Measurements from ENCODE around the gene SLC16A7. TPM values are rescaled to one million over a fixed set of nuclear protein-coding genes. Genes with fewer than 3 reads are reported as not detected.

SLC16A7 gene
- total and polyA plus RNA-seq, 2 of the 8 experiments (the other 6 are each of a cell fraction or from before 2014, with no cell fraction given), result 0.74 to 4.3 TPM

DNA sequence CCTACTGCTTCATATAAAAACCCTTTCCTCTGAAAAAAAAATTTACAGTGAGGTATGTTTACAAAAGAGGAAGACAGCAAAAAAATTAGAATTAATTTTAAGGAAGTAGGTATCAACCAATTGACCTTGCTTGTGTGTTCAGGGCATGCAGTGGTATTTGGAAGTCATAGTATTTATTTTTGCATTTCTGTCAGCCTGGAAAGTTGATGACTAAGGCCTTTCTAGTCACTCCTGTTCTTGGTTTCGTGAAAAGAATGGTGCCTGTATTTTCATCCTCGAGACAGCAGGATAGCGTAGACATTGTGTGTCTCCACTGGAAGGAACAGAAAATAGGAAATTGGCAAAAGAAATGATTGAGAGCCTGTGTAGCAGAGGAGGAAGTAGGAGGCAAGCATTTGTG is 24.5 kb downstream of the SLC16A7 start:
- H4K5ac ChIP-seq (ENCODE audit: insufficient read length, low read depth, low read length), result no peak overlapping the region
- no peaks in the 10 kb centered on the region for H3K79me2 ChIP-seq (ENCODE audit: control insufficient read depth in 1 of 2, insufficient read depth in 2 of 2, low read length in 2 of 2)
- H2BK120ac ChIP-seq (replicated peaks; ENCODE audit: low read depth, low read length), result no peak overlapping the region
- no peak overlapping the region for H4K91ac ChIP-seq (replicated peaks; ENCODE audit: insufficient read length, low read length)
- H2AK5ac ChIP-seq (ENCODE audit: low read depth, low read length), result no peak overlapping the region
- H2AFZ ChIP-seq (ENCODE audit: low read length), result no peak overlapping the region
- H4K8ac ChIP-seq (ENCODE audit: extremely low read depth, insufficient read depth, low read length), result no peak overlapping the region
- peaks cover 0 to 1% (median 0%) of the 10 kb centered on the region in 4 experiments; a peak in 1 of 7 replicates for H3K27me3 ChIP-seq (replicated peaks in 1 of 4; ENCODE audit: control insufficient read depth in 3 of 4, extremely low read depth in 1 of 4, insufficient read depth in 3 of 4, low read length in 3 of 4)
- H2BK12ac ChIP-seq (ENCODE audit: low read depth, low read length), result no peak overlapping the region
- no peaks in the 10 kb centered on the region for H4K20me1 ChIP-seq (replicated peaks in 1 of 2; ENCODE audit: control insufficient read depth in 1 of 2, insufficient read depth in 2 of 2, low read length in 2 of 2)
- H3K18ac ChIP-seq (ENCODE audit: extremely low read depth, low read length), result no peak overlapping the region
- H3K14ac ChIP-seq (ENCODE audit: insufficient read length), result no peak overlapping the region
- H3K36me3 ChIP-seq (ENCODE audit: control insufficient read depth in 2 of 4, insufficient read depth in 4 of 4, low read length in 3 of 4), result no peaks in the 10 kb centered on the region
- H3K27ac ChIP-seq (ENCODE audit: low read depth, low read length), result no peak overlapping the region
- no peak overlapping the region for H3K4me3 ChIP-seq (ENCODE audit: extremely low read depth in 1 of 4, insufficient read depth in 2 of 4, low read depth in 3 of 4, low read length in 4 of 4)
- no peaks in the 10 kb centered on the region for H3K79me1 ChIP-seq (ENCODE audit: low read depth, low read length)
- WGBS, 2 experiments (ENCODE audit: extremely low coverage in 1 of 2, insufficient coverage in 1 of 2, insufficient read length in 1 of 2, insufficient replicate concordance in 2 of 2, low coverage in 1 of 2, low lambda C conversion rate in 2 of 2, missing lambda C conversion rate in 1 of 2), result 83% methylated on average over 3 of the region's 3 CpGs; no CpG with 5 or more reads in 1 of the 2 experiments
- H3K4ac ChIP-seq (replicated peaks; ENCODE audit: insufficient read length, low read depth, low read length), result no peak overlapping the region
- no peak overlapping the region for H2BK15ac ChIP-seq (ENCODE audit: low read length)
- ChIA-PET POLR2A (ENCODE audit: partially characterized antibody) (no interaction called here), CTCF (ENCODE audit: partially characterized antibody) (no interaction called here)
- H3K23me2 ChIP-seq (ENCODE audit: low read depth, low read length), result no peaks in the 10 kb centered on the region
- no peaks in the 10 kb centered on the region for H3K4me1 ChIP-seq (replicated peaks in 1 of 4; ENCODE audit: control insufficient read depth in 3 of 4, insufficient read depth in 4 of 4, low read length in 3 of 4)
- no peak overlapping the region for H3K4me2 ChIP-seq (ENCODE audit: insufficient read depth in 1 of 2, low read depth in 2 of 2, low read length in 2 of 2)
- FAIRE-seq (no peak), DNase-seq (ENCODE audit: low read depth in 1 of 2, low spot score in 2 of 2) (no peak)
- no peak overlapping the region for H3K23ac ChIP-seq (ENCODE audit: insufficient read length)
- H3K9me3 ChIP-seq (ENCODE audit: insufficient read depth in 2 of 2, low read depth in 1 of 2, low read length in 1 of 2), result no peaks in the 10 kb centered on the region
- H3K9ac ChIP-seq (replicated peaks in 1 of 4; ENCODE audit: extremely low read depth in 1 of 4, low read depth in 3 of 4, low read length in 3 of 4), result no peak overlapping the region
- H2BK20ac ChIP-seq (ENCODE audit: low read length), result no peak overlapping the region
- no peak overlapping the region for H2BK5ac ChIP-seq (ENCODE audit: low read depth, low read length)
- H3K56ac ChIP-seq (replicated peaks; ENCODE audit: insufficient read length, low read depth, low read length), result no peak overlapping the region
- TF ChIP-seq EZH2 (IDR thresholded peaks at IDR 0.05; ENCODE audit: low read depth, low read length, severe bottlenecking) (no peak), RAD21 (IDR thresholded peaks at IDR 0.05 in 1 of 2, conservative IDR thresholded peaks at IDR 0.05 in 1 of 2; ENCODE audit: low read depth in 2 of 2, low read length in 2 of 2) (no peak), GTF2F1 (IDR thresholded peaks at IDR 0.05; ENCODE audit: borderline replicate concordance, low read depth, low read length) (no peak), CHD2 (IDR thresholded peaks at IDR 0.05; ENCODE audit: low read length) (no peak), SP4 (IDR thresholded peaks at IDR 0.05; ENCODE audit: low read length) (no peak), NANOG (IDR thresholded peaks at IDR 0.05; ENCODE audit: insufficient read depth, low read depth, low read length, poor library complexity, severe bottlenecking) (no peak), POU5F1 (IDR thresholded peaks at IDR 0.05; ENCODE audit: low read depth, low read length) (no peak), RNF2 (IDR thresholded peaks at IDR 0.05; ENCODE audit: borderline replicate concordance, low read depth, low read length, missing control alignments, poor library complexity, severe bottlenecking) (no peak), CREB1 (IDR thresholded peaks at IDR 0.05) (no peak), CHD1 (IDR thresholded peaks at IDR 0.05; ENCODE audit: low read depth, low read length) (no peak), SUZ12 (IDR thresholded peaks at IDR 0.05; ENCODE audit: low read length) (no peak)
- TF ChIP-seq, protein P1, sequence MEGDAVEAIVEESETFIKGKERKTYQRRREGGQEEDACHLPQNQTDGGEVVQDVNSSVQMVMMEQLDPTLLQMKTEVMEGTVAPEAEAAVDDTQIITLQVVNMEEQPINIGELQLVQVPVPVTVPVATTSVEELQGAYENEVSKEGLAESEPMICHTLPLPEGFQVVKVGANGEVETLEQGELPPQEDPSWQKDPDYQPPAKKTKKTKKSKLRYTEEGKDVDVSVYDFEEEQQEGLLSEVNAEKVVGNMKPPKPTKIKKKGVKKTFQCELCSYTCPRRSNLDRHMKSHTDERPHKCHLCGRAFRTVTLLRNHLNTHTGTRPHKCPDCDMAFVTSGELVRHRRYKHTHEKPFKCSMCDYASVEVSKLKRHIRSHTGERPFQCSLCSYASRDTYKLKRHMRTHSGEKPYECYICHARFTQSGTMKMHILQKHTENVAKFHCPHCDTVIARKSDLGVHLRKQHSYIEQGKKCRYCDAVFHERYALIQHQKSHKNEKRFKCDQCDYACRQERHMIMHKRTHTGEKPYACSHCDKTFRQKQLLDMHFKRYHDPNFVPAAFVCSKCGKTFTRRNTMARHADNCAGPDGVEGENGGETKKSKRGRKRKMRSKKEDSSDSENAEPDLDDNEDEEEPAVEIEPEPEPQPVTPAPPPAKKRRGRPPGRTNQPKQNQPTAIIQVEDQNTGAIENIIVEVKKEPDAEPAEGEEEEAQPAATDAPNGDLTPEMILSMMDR (IDR thresholded peaks at IDR 0.05; ENCODE audit: control extremely low read depth in 1 of 3, insufficient read depth in 1 of 3, low read depth in 1 of 3, low read length in 3 of 3), result no peak

Measured in H1 (cell line).